Loucy (cell line): ENCODE data around the gene YOD1.

Experiments
- H2AFZ ChIP-seq: fragments of 200-600 bp; sonication (generic); 2 replicates; pipeline ENCODE4 v1.6.0; 2016; ENCODE audit warnings: antibody characterized with exemption, mild to moderate bottlenecking, low read length, moderate library complexity
- H3F3A ChIP-seq: fragments of 200-600 bp; 2 replicates; pipeline ENCODE4 v1.6.0; 2016; ENCODE audit warnings: antibody characterized with exemption, low read depth, mild to moderate bottlenecking
- H3K27me3 ChIP-seq: fragments of 200-600 bp; sonication (generic); 2 replicates; pipeline ENCODE4 v1.6.1; 2014; ENCODE audit warnings: low read length, mild to moderate bottlenecking; ENCODE audit not compliant: insufficient read depth, poor library complexity, severe bottlenecking
- H3K36me3 ChIP-seq: fragments of 200-600 bp; sonication (generic); 2 replicates; pipeline ENCODE4 v1.6.1; 2016; ENCODE audit warnings: low read length; ENCODE audit not compliant: insufficient read depth
- H3K4me1 ChIP-seq: fragments of 200-600 bp; sonication (generic); 2 replicates; pipeline ENCODE4 v1.5.1; 2014; ENCODE audit warnings: low read length, mild to moderate bottlenecking; ENCODE audit not compliant: insufficient read depth, poor library complexity, severe bottlenecking
- H3K4me2 ChIP-seq: fragments of 200-600 bp; sonication (generic); 2 replicates; pipeline ENCODE4 v1.6.0; 2014; ENCODE audit warnings: antibody characterized with exemption, low read length, low read depth, mild to moderate bottlenecking; ENCODE audit not compliant: poor library complexity, severe bottlenecking
- H3K4me3 ChIP-seq: fragments of 200-600 bp; sonication (generic); 2 replicates; pipeline ENCODE4 v1.5.1; 2014; ENCODE audit warnings: low read length, mild to moderate bottlenecking, mixed read lengths; ENCODE audit not compliant: poor library complexity, severe bottlenecking
- H3K79me2 ChIP-seq: fragments of 200-600 bp; sonication (generic); 2 replicates; pipeline ENCODE4 v1.6.1; 2014; ENCODE audit warnings: low read length; ENCODE audit not compliant: insufficient read depth
- H3K9ac ChIP-seq: fragments of 200-600 bp; sonication (generic); 2 replicates; pipeline ENCODE4 v1.6.0; 2014; ENCODE audit warnings: mild to moderate bottlenecking, low read depth, low read length, moderate library complexity; ENCODE audit not compliant: poor library complexity, severe bottlenecking
- H3K9me2 ChIP-seq: fragments of 200-600 bp; sonication (generic); replicated peaks from 2 replicates; pipeline ENCODE4 v1.6.1; 2016; ENCODE audit warnings: low read depth, low read length, mixed read lengths
- H3K9me3 ChIP-seq: fragments of 200-600 bp; sonication (generic); 2 replicates; pipeline ENCODE4 v1.6.1; 2014; ENCODE audit warnings: mild to moderate bottlenecking, antibody characterized with exemption, low read length, low read depth; ENCODE audit not compliant: insufficient read depth
- H4K20me1 ChIP-seq: fragments of 200-600 bp; sonication (generic); 2 replicates; pipeline ENCODE4 v1.6.0; 2014; ENCODE audit warnings: antibody characterized with exemption, low read length, mild to moderate bottlenecking; ENCODE audit not compliant: insufficient read depth, poor library complexity, severe bottlenecking
- EZH2phosphoT487 ChIP-seq: fragments of 200-600 bp; IDR thresholded peaks from 2 replicates; pipeline ENCODE4 v1.6.1; 2018; ENCODE audit warnings: antibody characterized with exemption, mild to moderate bottlenecking, moderate library complexity, borderline replicate concordance
- TF ChIP-seq, protein P1 (sequence below): fragments of 200-600 bp; sonication (generic); conservative IDR thresholded peaks from 2 replicates; pipeline ENCODE4 v1.5.1; 2014; ENCODE audit warnings: mild to moderate bottlenecking, antibody characterized with exemption, low read length

Gene YOD1

DNA sequence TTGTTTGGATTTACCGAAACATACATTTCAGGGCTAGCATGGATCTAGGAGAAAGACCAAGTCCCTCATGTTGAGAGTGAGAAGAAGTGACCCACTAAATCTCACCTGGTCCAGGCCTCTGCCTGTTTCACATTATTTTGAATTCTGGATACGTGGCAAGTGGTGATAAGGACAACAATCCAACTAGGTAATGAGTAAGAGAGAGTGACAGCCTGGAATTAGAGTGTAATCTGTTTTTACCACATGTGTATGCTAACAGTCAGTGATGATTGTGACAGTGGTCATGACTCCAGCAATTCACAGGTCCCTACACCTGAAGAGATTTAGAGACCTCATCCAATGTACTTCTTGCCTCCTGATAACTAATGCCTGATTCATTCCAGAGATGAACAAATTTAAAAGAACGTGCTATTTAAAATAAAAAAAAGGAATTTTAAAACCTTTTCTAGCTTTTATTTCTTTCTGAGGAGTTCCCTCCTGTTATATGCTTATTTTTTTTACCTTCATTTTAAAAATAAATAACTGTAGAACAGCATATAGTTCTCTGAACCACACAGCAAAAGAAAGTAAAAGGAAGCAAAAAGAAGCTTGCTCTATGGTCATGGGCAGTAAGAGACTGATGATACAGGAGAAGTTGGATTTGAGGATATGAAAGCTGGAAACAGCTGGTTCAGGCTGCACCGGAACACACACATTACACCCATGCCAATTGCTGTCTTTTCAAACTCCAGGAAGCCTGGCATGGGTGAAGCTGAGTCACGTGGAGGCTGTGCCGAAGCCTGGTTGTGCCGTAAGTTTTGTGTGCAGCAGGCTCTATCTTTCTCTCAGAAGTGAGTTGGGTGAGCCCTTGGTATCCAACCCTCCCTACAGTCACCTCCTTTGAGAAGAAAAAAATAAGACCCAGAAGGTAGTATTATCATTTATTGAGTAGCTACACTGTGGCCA lies 33.1 kb downstream of the YOD1 start:
- no peaks in the 10 kb centered on the region for H3K9me2 ChIP-seq
- no peaks in the 10 kb centered on the region for H3K79me2 ChIP-seq
- H3K4me2 ChIP-seq: no peak overlapping the region
- no peak overlapping the region for H3K9ac ChIP-seq
- H3K4me3 ChIP-seq: no peak overlapping the region
- H2AFZ ChIP-seq: no peak overlapping the region
- no peaks in the 10 kb centered on the region for H3F3A ChIP-seq
- no peak for TF ChIP-seq EZH2phosphoT487
- TF ChIP-seq, protein P1, sequence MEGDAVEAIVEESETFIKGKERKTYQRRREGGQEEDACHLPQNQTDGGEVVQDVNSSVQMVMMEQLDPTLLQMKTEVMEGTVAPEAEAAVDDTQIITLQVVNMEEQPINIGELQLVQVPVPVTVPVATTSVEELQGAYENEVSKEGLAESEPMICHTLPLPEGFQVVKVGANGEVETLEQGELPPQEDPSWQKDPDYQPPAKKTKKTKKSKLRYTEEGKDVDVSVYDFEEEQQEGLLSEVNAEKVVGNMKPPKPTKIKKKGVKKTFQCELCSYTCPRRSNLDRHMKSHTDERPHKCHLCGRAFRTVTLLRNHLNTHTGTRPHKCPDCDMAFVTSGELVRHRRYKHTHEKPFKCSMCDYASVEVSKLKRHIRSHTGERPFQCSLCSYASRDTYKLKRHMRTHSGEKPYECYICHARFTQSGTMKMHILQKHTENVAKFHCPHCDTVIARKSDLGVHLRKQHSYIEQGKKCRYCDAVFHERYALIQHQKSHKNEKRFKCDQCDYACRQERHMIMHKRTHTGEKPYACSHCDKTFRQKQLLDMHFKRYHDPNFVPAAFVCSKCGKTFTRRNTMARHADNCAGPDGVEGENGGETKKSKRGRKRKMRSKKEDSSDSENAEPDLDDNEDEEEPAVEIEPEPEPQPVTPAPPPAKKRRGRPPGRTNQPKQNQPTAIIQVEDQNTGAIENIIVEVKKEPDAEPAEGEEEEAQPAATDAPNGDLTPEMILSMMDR: no peak
- no peaks in the 10 kb centered on the region for H4K20me1 ChIP-seq
- H3K9me3 ChIP-seq: no peaks in the 10 kb centered on the region
- no peaks in the 10 kb centered on the region for H3K36me3 ChIP-seq
- peaks cover 12% of the 10 kb centered on the region for H3K27me3 ChIP-seq
- H3K4me1 ChIP-seq: no peaks in the 10 kb centered on the region

DNA sequence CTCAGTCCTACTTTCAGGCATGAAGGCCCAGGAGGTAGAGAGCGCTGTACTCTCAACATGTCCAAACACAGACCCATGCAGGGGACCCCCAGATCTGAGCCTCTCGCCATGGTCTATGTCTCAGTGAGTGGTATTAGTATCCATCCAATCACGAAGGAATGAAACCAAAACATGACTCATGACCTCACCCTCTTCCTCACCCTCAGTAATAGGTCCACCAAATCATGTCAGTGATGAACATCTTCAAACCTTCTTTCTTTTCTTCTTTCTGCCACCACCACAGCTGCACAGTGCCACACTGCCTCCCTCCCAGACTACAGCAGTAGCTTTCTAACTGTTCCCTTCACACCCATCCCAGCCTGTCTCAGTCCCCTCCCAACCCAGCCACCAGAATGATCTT lies 35.2 kb downstream of the YOD1 start:
- no peaks in the 10 kb centered on the region for H3K4me1 ChIP-seq
- peaks cover 24% of the 10 kb centered on the region for H3K27me3 ChIP-seq
- H2AFZ ChIP-seq: no peak overlapping the region
- no peak overlapping the region for H3K4me3 ChIP-seq
- TF ChIP-seq, protein P1: no peak
- no peak for TF ChIP-seq EZH2phosphoT487
- no peaks in the 10 kb centered on the region for H3K79me2 ChIP-seq
- H4K20me1 ChIP-seq: no peaks in the 10 kb centered on the region
- H3K9ac ChIP-seq: no peak overlapping the region
- no peaks in the 10 kb centered on the region for H3K9me2 ChIP-seq
- H3K36me3 ChIP-seq: no peaks in the 10 kb centered on the region
- H3F3A ChIP-seq: no peaks in the 10 kb centered on the region
- no peak overlapping the region for H3K4me2 ChIP-seq
- H3K9me3 ChIP-seq: no peaks in the 10 kb centered on the region

DNA sequence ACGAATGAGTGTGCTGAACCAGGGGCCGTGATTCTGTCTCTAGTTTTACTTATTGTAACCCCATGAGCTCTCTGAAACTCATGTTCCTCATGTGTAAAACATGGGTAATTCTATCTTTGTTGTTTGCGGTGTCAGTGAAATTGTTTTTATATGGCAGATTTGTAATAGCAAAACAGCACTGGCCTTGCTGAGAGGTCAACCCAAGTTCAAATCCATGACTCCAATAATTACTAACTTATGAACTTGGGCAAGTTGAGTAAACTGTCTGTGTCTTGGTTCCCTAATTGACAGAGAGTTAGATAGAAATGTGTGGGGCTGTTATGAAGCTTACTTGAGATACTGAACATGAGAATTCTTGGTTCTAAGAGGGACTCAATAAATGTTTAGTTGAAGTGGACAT lies 36.3 kb downstream of the YOD1 start:
- TF ChIP-seq EZH2phosphoT487: no peak
- TF ChIP-seq, protein P1: no peak

More for the DNA sequence above, 36.3 kb downstream of the YOD1 start:
- Histone ChIP-seq H3K4me3 (no peak overlapping the region), H3K79me2 (no peaks in the 10 kb centered on the region), H3K9me3 (no peaks in the 10 kb centered on the region), H3K9ac (no peak overlapping the region), H3F3A (no peaks in the 10 kb centered on the region), H3K4me1 (no peaks in the 10 kb centered on the region), H3K36me3 (no peaks in the 10 kb centered on the region), H3K27me3 (peaks cover 24% of the 10 kb centered on the region), H3K9me2 (no peaks in the 10 kb centered on the region), H2AFZ (no peak overlapping the region), H3K4me2 (no peak overlapping the region), H4K20me1 (no peaks in the 10 kb centered on the region)
